Esophagus muscularis mucosa (tissue), 4 donors: Measurements from ENCODE around the gene ZNF497. TPM values are rescaled to one million over a fixed set of nuclear protein-coding genes. Genes with fewer than 3 reads are reported as not detected.

Source experiments
- DNase-seq: peaks from one replicate; pipeline ENCODE4 v3.0.0-alpha.2; 2017; ENCODE audit errors: extremely low spot score
- H3K27ac ChIP-seq, 4 donors: fragments of 200-600 bp; sonication (generic); replicated peaks in 1 of 4; 1 replicate in 3 of 4; 2 replicates in 1 of 4; pipeline ENCODE4 v1.5.1; 2016 to 2019; ENCODE audit warnings: mild to moderate bottlenecking in 1 of 4
- H3K27me3 ChIP-seq, 4 donors: fragments of 200-600 bp; sonication (generic); one replicate each; pipeline versions ENCODE4 v1.5.1 to v1.6.0; 2016 to 2019
- H3K36me3 ChIP-seq, 4 donors: fragments of 200-600 bp; sonication (generic); one replicate each; pipeline ENCODE4 v1.5.1; 2016 to 2019
- H3K4me1 ChIP-seq, 4 donors: fragments of 200-600 bp; sonication (generic); one replicate each; pipeline ENCODE4 v1.5.1; 2016 to 2019
- H3K4me3 ChIP-seq, 4 donors: fragments of 200-600 bp; sonication (generic); 1 replicate in 2 of 4; 2 replicates in 2 of 4; pipeline ENCODE4 v1.5.1; 2016 to 2019; ENCODE audit warnings: mild to moderate bottlenecking in 4 of 4, moderate library complexity in 1 of 4
- H3K9me3 ChIP-seq, 4 donors: fragments of 200-600 bp; sonication (generic); 1 replicate in 3 of 4; 2 replicates in 1 of 4; pipeline ENCODE4 v1.5.1; 2016 to 2019
- EP300 ChIP-seq: sonication (generic); formaldehyde crosslinking; IDR thresholded peaks from one replicate; pipeline ENCODE4 v1.6.1; 2017; ENCODE audit warnings: antibody characterized with exemption
- POLR2A ChIP-seq: fragments of 450-650 bp; IDR thresholded peaks from one replicate; pipeline ENCODE4 v1.6.1; 2017; ENCODE audit warnings: antibody characterized with exemption, moderate library complexity, mild to moderate bottlenecking, low read depth
- POLR2AphosphoS5 ChIP-seq, 2 donors: sonication (generic); formaldehyde crosslinking; IDR thresholded peaks; one replicate each; pipeline ENCODE4 v1.6.1; 2017; ENCODE audit warnings: antibody characterized with exemption in 2 of 2
- WGBS: methylation state at CpG from one replicate; pipeline ENCODE4 v1.1.5; 2018; 5-methylcytosine and 5-hydroxymethylcytosine counted together
- intact Hi-C: fragments of 100-400 bp; cut with DNase I; formaldehyde crosslinking; loops from one replicate; pipeline ENCODE4 v1.15.1; 2023
- total RNA-seq, 4 donors: library from RNA; depleted of rRNA; stranded (reverse); fragments of >200 nt; gene quantifications; one replicate each; pipeline versions ENCODE4 v1.1.0 to v1.2.1, GENCODE V29; 2016
- TF ChIP-seq, protein P1 (sequence below), 3 experiments: fragments of 200-600 bp in 2 of 3; fragments of 450-650 bp in 1 of 3; sonication (generic) in 2 of 3; IDR thresholded peaks; one replicate each; pipeline ENCODE4 v1.5.1; 2017 to 2019; ENCODE audit warnings: antibody characterized with exemption in 3 of 3, mild to moderate bottlenecking in 2 of 3, moderate library complexity in 1 of 3

ZNF497 gene
- total RNA-seq, result 1 to 10 TPM in 1 of 4 donors, under 1 TPM in 3; 0.42 to 1.1 (median 0.92) TPM

DNA sequence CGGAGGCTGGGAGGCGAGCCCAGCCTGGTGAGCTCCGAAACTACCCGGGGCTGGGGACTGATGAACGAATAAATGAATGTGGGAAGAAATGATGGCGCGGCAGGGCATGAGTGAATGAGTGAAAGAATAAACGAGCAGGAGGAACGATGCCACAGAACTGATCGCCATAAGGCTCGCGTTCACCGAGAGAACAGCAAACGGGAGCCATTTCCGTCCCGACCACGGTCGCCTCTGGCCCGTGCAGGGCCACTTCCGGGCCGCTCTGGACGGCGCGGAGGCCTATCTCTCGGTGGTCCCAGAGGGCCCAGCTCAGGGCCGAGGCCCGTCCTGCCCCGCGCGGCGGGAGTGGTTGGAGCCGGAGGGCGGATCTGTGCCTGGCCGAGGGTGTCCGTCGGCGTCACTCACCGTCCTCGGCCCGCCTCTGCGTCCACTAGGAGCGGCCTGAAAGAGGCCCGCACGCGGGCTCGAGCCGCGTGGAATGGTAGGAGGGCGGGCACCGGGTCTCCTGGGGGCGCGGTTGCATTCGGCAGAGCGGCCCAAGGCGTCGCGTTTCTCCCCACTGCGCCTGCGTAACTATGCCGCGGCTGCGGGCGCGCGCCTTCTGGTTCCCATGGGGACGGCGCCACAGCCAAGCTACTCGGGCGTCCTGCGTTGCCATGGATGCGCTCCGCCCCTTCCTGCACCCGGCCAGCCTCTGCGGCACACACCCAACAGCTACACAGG lies at the start of gene ZNF497:
ZNF497 (minus strand) TSS at position 480 of the 723 bp plus-strand sequence. CDS start 5,116 bp downstream, outside the sequence.
- H3K27ac ChIP-seq, result peak within 1 kb of the TSS; percentile 85 to 96 (median 94)
- DNase-seq, result peak; percentile 98
- no peaks in the 10 kb centered on the region for H3K9me3 ChIP-seq
- H3K4me3 ChIP-seq, result peak within 1 kb of the TSS; percentile 70 to 83 (median 80)
- peaks cover 0 to 8% (median 3%) of the 10 kb centered on the region in 4 donors for H3K36me3 ChIP-seq
- peaks cover 9 to 23% (median 14%) of the 10 kb centered on the region in 4 donors for H3K4me1 ChIP-seq
- intact Hi-C loops, result no loop called here
- WGBS, result under 1% methylated on average over 42 of the region's 74 CpGs
- peaks cover 0 to 18% (median 0%) of the 10 kb centered on the region in 4 donors for H3K27me3 ChIP-seq
- TF ChIP-seq EP300 (no peak), POLR2AphosphoS5 (IDR thresholded peaks at IDR 0.05) (peak; percentile 80 to 90), POLR2A (no peak)
- TF ChIP-seq, protein P1, sequence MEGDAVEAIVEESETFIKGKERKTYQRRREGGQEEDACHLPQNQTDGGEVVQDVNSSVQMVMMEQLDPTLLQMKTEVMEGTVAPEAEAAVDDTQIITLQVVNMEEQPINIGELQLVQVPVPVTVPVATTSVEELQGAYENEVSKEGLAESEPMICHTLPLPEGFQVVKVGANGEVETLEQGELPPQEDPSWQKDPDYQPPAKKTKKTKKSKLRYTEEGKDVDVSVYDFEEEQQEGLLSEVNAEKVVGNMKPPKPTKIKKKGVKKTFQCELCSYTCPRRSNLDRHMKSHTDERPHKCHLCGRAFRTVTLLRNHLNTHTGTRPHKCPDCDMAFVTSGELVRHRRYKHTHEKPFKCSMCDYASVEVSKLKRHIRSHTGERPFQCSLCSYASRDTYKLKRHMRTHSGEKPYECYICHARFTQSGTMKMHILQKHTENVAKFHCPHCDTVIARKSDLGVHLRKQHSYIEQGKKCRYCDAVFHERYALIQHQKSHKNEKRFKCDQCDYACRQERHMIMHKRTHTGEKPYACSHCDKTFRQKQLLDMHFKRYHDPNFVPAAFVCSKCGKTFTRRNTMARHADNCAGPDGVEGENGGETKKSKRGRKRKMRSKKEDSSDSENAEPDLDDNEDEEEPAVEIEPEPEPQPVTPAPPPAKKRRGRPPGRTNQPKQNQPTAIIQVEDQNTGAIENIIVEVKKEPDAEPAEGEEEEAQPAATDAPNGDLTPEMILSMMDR (IDR thresholded peaks at IDR 0.05), result peak in 2 of 3 experiments; percentile 2 to 30

DNA sequence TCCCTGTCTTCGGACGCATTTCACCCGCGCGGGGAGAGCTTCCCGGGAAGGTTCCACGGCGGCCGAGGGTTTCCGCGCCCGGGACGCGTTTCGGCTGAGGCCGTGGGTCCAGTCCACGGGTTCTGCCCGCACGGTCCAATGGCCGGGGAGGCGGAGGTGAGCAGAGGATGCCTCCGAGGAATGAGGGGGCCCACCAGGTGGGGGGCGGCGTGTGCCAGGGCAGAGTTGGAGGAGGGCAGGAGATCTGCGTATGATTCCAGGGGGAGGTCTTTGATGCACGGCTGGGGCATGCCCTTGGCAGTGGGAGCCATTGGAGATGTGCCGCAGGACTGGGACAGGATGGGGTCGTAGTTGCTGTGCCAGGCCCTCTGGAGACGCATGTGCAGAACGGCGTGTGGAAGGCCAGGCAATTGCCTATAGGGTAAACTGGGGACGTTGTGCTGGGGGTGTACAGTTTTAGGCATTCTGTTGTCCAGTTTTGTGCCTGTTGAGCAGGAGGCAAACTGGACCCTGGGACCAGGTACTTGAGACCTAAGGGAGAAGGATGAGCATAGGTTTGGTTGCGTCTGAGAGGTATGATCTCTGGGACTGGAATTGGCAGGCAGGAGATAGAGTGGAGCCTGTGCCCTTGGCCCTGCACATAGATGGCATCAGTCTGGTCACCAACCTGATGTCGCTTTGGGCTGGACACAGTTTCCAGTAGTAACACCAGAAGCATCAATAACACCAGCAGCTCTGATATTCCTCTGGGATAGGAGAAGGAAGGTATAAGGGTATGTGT lies 46.6 kb upstream of the ZNF497 start:
- DNase-seq, result no peak
- peaks cover 0 to 6% (median 0%) of the 10 kb centered on the region in 4 donors for H3K36me3 ChIP-seq
- intact Hi-C loops, result no loop called here
- peak overlapping the region; percentile 84 to 92 (median 90) for H3K27ac ChIP-seq
- no peak for TF ChIP-seq POLR2AphosphoS5 (IDR thresholded peaks at IDR 0.05)
- no peak for TF ChIP-seq EP300
- TF ChIP-seq POLR2A, result no peak
- TF ChIP-seq, protein P1 (IDR thresholded peaks at IDR 0.05), result no peak
- H3K9me3 ChIP-seq, result no peaks in the 10 kb centered on the region
- H3K27me3 ChIP-seq, result no peaks in the 10 kb centered on the region
- WGBS, result 4% methylated on average over 27 of the region's 34 CpGs
- peak overlapping the region; percentile 84 to 92 (median 88) for H3K4me3 ChIP-seq
- peaks cover 17 to 27% (median 26%) of the 10 kb centered on the region in 4 donors for H3K4me1 ChIP-seq

DNA sequence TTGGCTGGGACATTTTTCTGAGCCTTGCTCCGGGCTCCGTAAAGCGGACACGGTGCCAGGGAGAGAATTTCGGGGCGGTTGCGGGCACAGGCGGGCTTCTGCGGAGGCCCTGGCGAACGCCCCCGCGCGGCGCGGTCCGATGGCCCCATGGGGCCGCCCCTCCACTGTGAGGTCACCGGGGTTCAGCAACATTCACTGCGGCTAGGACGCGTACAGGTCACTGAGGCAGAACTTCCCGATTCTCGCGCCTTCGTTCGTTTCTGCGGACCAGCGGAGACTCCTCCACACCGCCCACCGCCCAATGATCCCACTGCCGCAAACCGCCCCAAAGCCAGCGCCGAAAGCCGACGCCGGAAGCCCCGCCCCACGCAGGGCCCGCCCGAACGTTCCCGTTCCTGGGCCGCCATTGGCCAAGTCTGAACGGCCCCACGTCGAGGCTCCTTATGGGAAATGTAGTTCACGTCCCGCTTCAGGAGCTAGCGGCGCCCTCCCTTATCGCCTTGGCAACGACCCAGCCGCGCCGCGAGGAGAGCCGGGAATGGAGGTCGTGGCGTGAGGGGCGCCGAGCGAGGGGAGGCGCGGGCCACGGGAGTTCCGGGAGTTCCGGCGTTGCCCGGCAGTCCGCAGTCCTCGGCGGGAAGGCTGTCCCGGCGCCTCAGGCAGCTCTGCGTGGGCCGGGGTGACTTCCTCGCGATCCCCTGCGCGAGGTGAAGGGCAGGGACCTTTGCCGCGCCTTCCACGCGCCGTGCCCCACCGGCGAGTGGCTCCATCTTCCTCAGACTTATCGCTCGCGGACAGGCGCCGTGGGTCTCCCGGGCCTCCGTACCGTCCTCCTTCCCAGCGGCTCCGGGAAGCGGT lies 45.8 kb upstream of the ZNF497 start, which contains the start of gene ZNF584:
ZNF584 (plus strand) TSS at position 498 of the 858 bp plus-strand sequence. CDS start 499 bp downstream, outside the sequence.
- H3K27me3 ChIP-seq, result no peaks in the 10 kb centered on the region
- H3K27ac ChIP-seq, result peak within 1 kb of the TSS; percentile 84 to 92 (median 90)
- peak within 1 kb of the TSS; percentile 84 to 92 (median 88) for H3K4me3 ChIP-seq
- DNase-seq, result peak; percentile 98
- peak; percentile 91 for TF ChIP-seq POLR2AphosphoS5 (IDR thresholded peaks at IDR 0.05)
- TF ChIP-seq, protein P1 (IDR thresholded peaks at IDR 0.05), result no peak
- peak; percentile 66 for TF ChIP-seq POLR2A
- TF ChIP-seq EP300, result no peak
- intact Hi-C loops, result no loop called here
- peaks cover 0 to 2% (median 0%) of the 10 kb centered on the region in 4 donors for H3K36me3 ChIP-seq
- H3K9me3 ChIP-seq, result no peaks in the 10 kb centered on the region
- H3K4me1 ChIP-seq, result peaks cover 17 to 27% (median 26%) of the 10 kb centered on the region in 4 donors
- 0% methylated on average over 45 of the region's 100 CpGs for WGBS

DNA sequence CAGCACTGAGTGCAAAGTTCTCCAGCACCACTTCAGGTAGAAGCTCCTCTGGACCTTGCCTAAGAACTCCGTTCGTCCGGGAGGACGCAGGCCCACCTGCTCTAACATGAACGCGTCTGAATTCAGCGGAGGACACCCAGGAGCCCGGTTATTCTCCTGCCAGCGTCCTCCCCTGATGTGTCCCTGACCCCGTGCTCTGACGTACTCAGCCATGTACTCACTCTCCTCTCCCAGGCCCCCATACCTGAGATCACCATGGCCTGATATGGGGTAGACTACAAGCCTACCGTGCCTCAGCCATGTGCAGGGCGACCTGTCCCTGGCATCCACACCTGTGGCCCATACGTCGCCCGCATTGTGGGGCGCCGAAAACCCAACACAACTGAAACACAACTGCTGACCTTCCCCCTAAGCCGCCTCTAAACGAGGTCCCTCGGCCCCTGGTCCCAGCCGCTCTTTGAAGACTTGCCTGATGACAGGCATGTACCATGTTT lies 45.2 kb upstream of the ZNF497 start:
- peaks cover 17 to 27% (median 26%) of the 10 kb centered on the region in 4 donors for H3K4me1 ChIP-seq
- no peak for DNase-seq
- no peaks in the 10 kb centered on the region for H3K27me3 ChIP-seq
- H3K27ac ChIP-seq, result peak overlapping the region; percentile 84 to 92 (median 90)
- intact Hi-C loops, result no loop called here
- peak overlapping the region; percentile 84 to 92 (median 88) for H3K4me3 ChIP-seq
- no peak for TF ChIP-seq POLR2AphosphoS5 (IDR thresholded peaks at IDR 0.05)
- no peak for TF ChIP-seq EP300
- no peak for TF ChIP-seq POLR2A
- TF ChIP-seq, protein P1 (IDR thresholded peaks at IDR 0.05), result no peak
- no peaks in the 10 kb centered on the region for H3K36me3 ChIP-seq
- H3K9me3 ChIP-seq, result no peaks in the 10 kb centered on the region
- 19% methylated on average over 13 of the region's 22 CpGs for WGBS
